Stimulated activated CD4-positive, alpha-beta T cell treated with anti-CD3 and anti-CD28 coated beads, Interleukin-4, amount 100 ng/mL, for 48 hours (primary cell): Measurements from ENCODE around the gene CLSTN1.
"Not testable (repeated sequence)": the region's sequence is repeated elsewhere in the genome, so short reads cannot be mapped to it uniquely, and the experiment has no call there.

Source experiments
- DNase-seq, 2 donors: peaks; one replicate each; pipeline ENCODE4 v3.0.0-alpha.2; 2020; ENCODE audit warnings: low read depth in 2 of 2

CLSTN1 gene

GRCh38 chr1:9825093-9826074 is 1.6 kb upstream of the CLSTN1 start:
- DNase-seq: no peak

GRCh38 chr1:9824702-9825089 is 931 bp upstream of the CLSTN1 start:
- DNase-seq: no peak

- no peak for DNase-seq
These were observed 147 bp downstream of the CLSTN1 start for GRCh38 chr1:9823693-9823942.

GRCh38 chr1:9822897-9823692 is 670 bp downstream of the CLSTN1 start:
- peak in 1 of 2 donors; percentile 21 for DNase-seq

- no peak for DNase-seq
These were observed 1.3 kb downstream of the CLSTN1 start for GRCh38 chr1:9822490-9822889.

GRCh38 chr1:9821710-9822109 is 2.1 kb downstream of the CLSTN1 start:
- DNase-seq: no peak

- no peak for DNase-seq
These were observed 3.2 kb downstream of the CLSTN1 start for GRCh38 chr1:9820521-9820920.

GRCh38 chr1:9817734-9818133 is 6.0 kb downstream of the CLSTN1 start:
- DNase-seq: no peak

- DNase-seq: no peak
These were observed 7.6 kb downstream of the CLSTN1 start for GRCh38 chr1:9816199-9816598.

GRCh38 chr1:9815150-9815549 is 8.6 kb downstream of the CLSTN1 start:
- no peak for DNase-seq

GRCh38 chr1:9814619-9815018 is 9.1 kb downstream of the CLSTN1 start:
- no peak for DNase-seq

GRCh38 chr1:9811239-9811966 is 12.4 kb downstream of the CLSTN1 start:
- DNase-seq: no peak

GRCh38 chr1:9809100-9809510 is 14.7 kb downstream of the CLSTN1 start:
- DNase-seq: no peak

- DNase-seq: no peak
These were observed 15.3 kb downstream of the CLSTN1 start for GRCh38 chr1:9808459-9808858.

GRCh38 chr1:9807541-9807940 is 16.2 kb downstream of the CLSTN1 start:
- DNase-seq: no peak

- DNase-seq: not testable (repeated sequence)
These were observed 17.8 kb downstream of the CLSTN1 start for GRCh38 chr1:9805972-9806371.

- DNase-seq: no peak
These were observed 18.7 kb downstream of the CLSTN1 start for GRCh38 chr1:9805006-9805508.

- DNase-seq: not testable (repeated sequence)
These were observed 20.5 kb downstream of the CLSTN1 start for GRCh38 chr1:9803003-9803918.

GRCh38 chr1:9801909-9802308 is 21.9 kb downstream of the CLSTN1 start:
- DNase-seq: no peak

GRCh38 chr1:9798236-9799130 is 25.3 kb downstream of the CLSTN1 start:
- no peak for DNase-seq
